ENCODE measurements around the gene PPP2R5A.
"Not testable (repeated sequence)": the region's sequence is repeated elsewhere in the genome, so short reads cannot be mapped to it uniquely, and the experiment has no call there.

PPP2R5A gene

GRCh38 chr1:212267460-212267859 is 17.8 kb upstream of the PPP2R5A start:
- no peak for DNase-seq (ENCODE audit: low spot score)

DNA sequence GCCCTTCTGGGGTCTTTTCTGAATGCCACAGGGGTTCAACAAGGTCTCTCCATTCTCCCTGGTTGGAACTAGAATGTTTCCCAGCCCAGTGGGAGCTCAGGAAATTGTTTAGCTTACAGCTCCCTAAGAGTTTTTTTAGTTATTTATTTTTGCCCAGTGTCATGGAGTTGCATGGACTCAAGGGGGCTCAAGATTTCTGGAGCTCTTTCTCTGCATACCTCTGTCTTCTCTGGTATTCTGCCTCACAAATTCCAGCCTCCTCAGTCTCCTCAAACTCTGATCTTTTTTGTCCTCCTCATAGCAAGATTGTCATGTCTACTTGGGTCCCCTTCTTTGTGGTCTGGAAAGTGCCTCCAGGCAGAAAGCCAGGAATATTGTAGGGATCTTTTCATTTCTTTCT is 15.9 kb upstream of the PPP2R5A start:
- no peak for DNase-seq (ENCODE audit: low spot score)

DNA sequence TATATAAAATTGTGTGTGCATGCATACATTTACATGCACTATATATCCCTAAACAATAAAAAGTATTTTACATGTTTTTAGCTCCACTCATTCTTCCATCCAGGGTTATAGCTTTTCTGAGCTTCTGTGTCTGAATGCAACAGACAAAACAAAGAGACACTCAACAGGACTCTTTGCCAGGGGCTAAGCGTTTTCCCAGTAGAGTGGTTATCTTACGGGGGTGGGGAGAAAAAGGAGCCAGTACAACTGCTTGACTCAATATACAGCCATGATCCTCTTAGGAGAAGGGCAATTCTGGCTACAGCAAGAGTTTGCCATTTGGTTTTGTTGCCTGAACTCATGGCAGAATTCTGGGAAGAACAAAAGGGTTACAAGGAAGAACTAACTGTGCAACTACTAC is 14.6 kb upstream of the PPP2R5A start:
- no peak for DNase-seq (ENCODE audit: low spot score)

- DNase-seq (ENCODE audit: low spot score) = no peak
Observed at GRCh38 chr1:212271234-212271633, 14.0 kb upstream of the PPP2R5A start.

DNA sequence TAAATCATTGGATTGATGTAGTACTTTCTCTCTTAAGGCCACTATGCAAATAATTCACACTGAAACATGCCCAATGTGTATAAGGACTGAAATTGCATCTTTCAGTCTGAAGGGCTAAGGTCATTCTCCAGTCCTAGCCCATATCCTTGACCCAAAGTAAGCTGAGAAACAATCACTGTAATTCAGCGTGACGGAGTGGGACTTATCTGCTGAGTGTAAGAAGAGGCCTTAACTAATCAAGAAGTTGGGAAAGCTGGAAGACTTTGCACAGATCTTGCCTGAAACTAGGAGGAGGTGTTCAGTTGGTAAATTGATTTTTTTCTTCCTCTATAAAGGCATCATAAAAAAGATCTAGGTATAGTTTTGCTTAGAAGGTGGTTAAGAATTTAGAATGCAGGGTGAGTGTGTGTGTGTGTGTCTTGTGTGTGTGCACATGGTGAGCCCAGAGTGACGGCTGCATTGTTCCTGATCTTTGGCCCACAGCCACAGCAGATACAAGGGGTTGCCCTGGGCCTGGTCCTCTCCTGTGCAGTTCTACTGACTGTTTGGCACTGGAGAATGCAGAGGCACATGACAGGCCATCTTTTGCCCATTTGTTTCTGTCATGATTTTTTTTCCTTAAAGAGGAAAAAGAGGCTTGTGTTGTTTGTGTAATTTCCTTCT is 13.3 kb upstream of the PPP2R5A start:
- no peak for DNase-seq (ENCODE audit: low spot score)

DNA sequence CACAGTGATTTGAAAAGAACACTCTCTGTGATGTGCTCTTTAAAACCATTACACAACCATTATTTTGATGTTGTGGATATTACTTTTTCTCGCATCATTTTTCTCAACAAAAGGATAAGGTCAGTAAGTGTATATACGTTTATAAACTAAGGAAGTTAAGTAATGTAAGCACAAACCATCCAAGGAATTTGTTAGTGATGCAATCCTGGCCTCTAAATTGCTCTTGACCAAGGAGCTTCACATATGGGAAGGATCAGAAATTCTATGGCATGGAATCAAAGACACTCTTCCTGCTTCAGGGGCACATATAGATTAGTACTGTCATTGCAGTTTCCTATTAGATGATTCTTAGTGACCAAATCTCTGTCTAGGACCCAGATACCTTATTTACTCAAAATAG is 3.6 kb upstream of the PPP2R5A start:
- DNase-seq (ENCODE audit: low spot score) = no peak

DNA sequence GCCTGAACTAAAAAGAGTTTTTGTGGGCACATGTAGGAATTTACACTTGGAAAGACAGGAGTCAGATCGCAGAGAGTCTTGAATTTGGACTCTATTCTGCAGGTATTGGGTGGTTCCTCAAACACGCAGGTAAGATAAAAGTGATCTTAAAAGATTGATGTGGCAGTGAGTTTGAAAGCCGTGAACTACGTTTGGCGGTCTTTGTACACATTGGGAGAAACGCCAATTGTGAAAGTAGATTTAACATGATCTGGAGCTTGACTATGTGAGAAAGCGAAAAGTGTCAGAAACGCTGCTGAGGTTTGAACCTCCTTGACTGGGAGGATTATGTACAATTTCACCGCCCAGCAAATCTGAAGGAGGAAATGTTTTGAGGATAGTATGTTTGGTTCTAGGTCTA is 1.5 kb upstream of the PPP2R5A start:
- DNase-seq (ENCODE audit: low spot score) = no peak

DNA sequence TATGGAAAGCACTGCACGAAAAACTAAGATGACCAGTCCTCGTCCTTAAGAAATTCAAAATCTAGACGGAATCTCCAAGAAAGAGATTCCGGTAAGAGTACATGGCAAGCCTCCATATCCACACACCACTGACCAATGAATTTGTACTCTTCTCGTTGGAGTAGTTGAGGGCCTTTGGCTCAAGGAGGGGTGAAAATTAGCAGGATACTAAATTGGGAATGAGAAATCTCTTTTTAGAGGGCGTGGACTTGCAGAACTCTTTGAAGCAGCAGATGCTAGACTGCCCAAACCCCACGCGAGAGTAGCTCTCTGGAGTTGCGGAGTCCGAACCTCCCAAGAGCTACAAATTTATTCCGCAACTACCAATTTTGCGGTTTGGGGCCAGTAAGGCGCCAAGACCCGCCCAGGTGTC is 872 bp upstream of the PPP2R5A start:
- DNase-seq (ENCODE audit: low spot score) = no peak

- peak; percentile 56 for DNase-seq (ENCODE audit: low spot score)
Observed at GRCh38 chr1:212285685-212286555, 710 bp downstream of the PPP2R5A start.

GRCh38 chr1:212286556-212287131 is 1.4 kb downstream of the PPP2R5A start:
- no peak for DNase-seq (ENCODE audit: low spot score)

GRCh38 chr1:212287261-212287895 is 2.2 kb downstream of the PPP2R5A start:
- no peak for DNase-seq (ENCODE audit: low spot score)

- not testable (repeated sequence) for DNase-seq (ENCODE audit: low spot score)
Observed at GRCh38 chr1:212287995-212288394, 2.8 kb downstream of the PPP2R5A start.

- DNase-seq (ENCODE audit: low spot score) = peak; percentile 44
Observed at GRCh38 chr1:212288615-212289014, 3.4 kb downstream of the PPP2R5A start.

GRCh38 chr1:212289262-212290077 is 4.3 kb downstream of the PPP2R5A start:
- no peak for DNase-seq (ENCODE audit: low spot score)

DNA sequence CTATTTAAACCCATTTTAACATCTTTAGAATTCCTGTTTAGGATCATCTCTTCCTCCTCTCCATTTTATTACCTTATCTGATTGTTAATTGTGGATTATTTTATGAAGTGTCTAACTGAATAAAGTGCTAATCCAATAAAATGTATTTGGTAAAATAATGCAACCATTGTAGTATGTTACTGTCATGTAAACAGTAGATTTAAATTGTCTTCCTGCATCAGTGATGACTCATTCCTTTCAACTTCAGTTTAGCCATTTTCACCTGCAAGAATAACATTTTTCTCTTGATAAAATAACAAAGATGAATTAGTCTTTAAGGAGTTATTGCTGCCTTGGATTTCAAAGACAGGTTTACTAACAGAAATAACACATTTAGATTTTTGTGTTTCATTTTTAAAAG is 5.4 kb downstream of the PPP2R5A start:
- DNase-seq (ENCODE audit: low spot score) = no peak

GRCh38 chr1:212291505-212292134 is 6.4 kb downstream of the PPP2R5A start:
- DNase-seq (ENCODE audit: low spot score) = peak; percentile 50

DNA sequence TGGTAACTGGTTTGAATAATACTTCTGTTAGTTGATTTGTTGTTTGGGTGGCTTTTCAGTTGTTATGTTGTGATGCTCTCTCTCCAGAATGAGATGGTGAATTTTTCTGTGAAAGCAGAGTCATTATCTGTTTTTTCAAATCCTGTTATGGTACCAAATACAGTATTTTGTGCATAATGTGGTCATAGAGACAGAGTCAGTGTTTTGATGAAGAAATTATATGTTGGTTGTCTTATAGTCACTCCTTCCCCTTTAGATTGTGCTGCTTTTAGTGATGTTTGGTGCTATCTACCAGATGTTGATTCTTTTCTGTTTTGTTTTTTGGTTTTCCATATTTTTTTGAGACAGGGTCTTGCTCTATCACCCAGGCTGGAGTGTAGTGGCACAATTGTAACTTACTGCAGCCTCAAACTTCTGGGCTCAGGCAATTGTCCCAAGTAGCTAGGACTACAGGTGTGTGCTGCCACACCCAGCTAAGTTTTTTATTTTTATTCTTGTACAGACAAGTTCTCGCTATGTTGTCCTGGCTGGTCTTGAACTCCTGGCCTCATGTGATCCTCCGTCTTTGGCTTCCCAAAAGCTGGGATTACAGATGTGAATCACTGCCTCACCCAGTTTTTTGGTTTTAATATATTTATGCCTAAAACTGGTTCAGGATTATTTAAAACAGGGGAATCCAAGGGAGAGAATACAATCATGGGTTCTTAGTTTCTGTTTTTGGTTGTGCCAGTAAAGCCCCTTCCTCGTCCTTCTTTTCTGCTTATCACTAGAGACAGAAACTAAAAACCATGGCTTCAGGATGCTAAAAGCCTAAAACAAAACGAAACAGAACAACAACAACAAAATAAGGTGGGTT is 7.3 kb downstream of the PPP2R5A start:
- DNase-seq (ENCODE audit: low spot score) = no peak

DNA sequence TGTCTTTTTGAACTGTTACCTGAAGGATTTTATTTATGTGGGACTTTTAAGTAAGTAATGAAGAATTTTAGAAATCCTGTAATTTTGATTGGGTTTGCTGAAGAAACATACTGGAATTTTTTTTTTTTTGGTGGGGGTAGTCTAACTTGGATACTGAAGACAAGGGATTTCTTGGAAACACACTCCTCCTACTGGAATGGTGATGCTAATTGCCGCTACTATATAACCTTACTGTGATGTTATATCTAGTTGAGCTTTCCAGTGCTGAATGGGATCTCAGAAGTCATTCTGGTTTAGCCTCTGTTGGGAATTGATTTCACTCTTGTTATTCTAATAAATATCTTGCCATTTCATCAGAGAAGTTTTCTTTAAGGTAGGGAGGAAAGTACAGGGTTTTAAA is 8.4 kb downstream of the PPP2R5A start:
- DNase-seq (ENCODE audit: low spot score) = peak; percentile 22

DNA sequence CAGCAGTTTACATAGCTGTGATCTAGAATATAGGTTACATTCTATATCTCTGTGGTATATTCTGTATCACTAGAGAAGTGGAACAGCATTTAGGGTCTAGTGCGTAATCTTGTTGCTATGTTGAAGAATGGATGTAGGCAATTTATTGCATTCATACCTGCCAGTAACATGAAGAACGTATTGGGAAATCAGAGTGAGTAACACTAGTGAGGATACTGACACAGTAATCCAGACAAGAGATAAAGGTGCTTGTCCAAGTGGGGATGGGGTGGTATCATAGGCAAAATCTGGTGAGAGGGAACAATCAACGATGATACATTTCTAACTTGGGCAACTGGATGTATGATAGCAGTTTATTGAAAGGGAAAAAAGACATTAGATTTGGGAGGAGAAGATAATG is 9.8 kb downstream of the PPP2R5A start:
- no peak for DNase-seq (ENCODE audit: low spot score)

- DNase-seq (ENCODE audit: low spot score) = no peak
Observed at GRCh38 chr1:212295579-212295978, 10.4 kb downstream of the PPP2R5A start.

Measured in hepatic stellate cell (primary cell).